ENCODE results near the gene LCNL1. TPM values are rescaled to one million over a fixed set of nuclear protein-coding genes. Genes with fewer than 3 reads are reported as not detected.

Gene LCNL1
- total RNA-seq, 3 donors from 2014 or later = 0.16 to 0.29 TPM; not detected in 1

GRCh38 chr9:136941231-136942111, 41.3 kb upstream of the LCNL1 start:
- Histone ChIP-seq H3K36me3 (peaks cover 11% of the 10 kb centered on the region), H3K4me3 (no peak overlapping the region), H3K9me3 (no peaks in the 10 kb centered on the region), H3K27ac (no peak overlapping the region), H3K4me1 (peaks cover 8 to 10% of the 10 kb centered on the region in 2 donors), H3K27me3 (no peaks in the 10 kb centered on the region)
- no peak for DNase-seq (ENCODE audit: low spot score in 2 of 2)
- TF ChIP-seq POLR2AphosphoS5 (IDR thresholded peaks at IDR 0.05) (no peak), CTCF (IDR thresholded peaks at IDR 0.05) (no peak), POLR2A (IDR thresholded peaks at IDR 0.05) (no peak)
- intact Hi-C loops (cut with DNase I; ENCODE audit: low total_unique reads) = loop anchor here (2.0 kb wide), 1 partner anchor 57 kb away; no protein-coding TSS in a partner anchor

GRCh38 chr9:136942112-136942880, 40.5 kb upstream of the LCNL1 start:
- Histone ChIP-seq H3K27ac (no peak overlapping the region), H3K27me3 (no peaks in the 10 kb centered on the region), H3K36me3 (peaks cover 11% of the 10 kb centered on the region), H3K4me1 (peaks cover 8 to 10% of the 10 kb centered on the region in 2 donors), H3K4me3 (peak overlapping the region in 1 of 3 donors; percentile 91), H3K9me3 (no peaks in the 10 kb centered on the region)
- TF ChIP-seq CTCF (IDR thresholded peaks at IDR 0.05) = no peak
- no peak for TF ChIP-seq POLR2AphosphoS5 (IDR thresholded peaks at IDR 0.05)
- no peak for TF ChIP-seq POLR2A (IDR thresholded peaks at IDR 0.05)
- DNase-seq (ENCODE audit: low spot score in 2 of 2) = no peak
- intact Hi-C loops (cut with DNase I; ENCODE audit: low total_unique reads) = loop anchor here (2.0 kb wide), 1 partner anchor 57 kb away; no protein-coding TSS in a partner anchor

GRCh38 chr9:136942881-136943230, 39.9 kb upstream of the LCNL1 start:
- Histone ChIP-seq H3K27me3 (no peaks in the 10 kb centered on the region), H3K4me1 (peaks cover 8 to 10% of the 10 kb centered on the region in 2 donors), H3K4me3 (peak overlapping the region; percentile 62 to 91 (median 85)), H3K27ac (no peak overlapping the region), H3K36me3 (peaks cover 11% of the 10 kb centered on the region), H3K9me3 (no peaks in the 10 kb centered on the region)
- no peak for DNase-seq (ENCODE audit: low spot score in 2 of 2)
- TF ChIP-seq POLR2AphosphoS5 (IDR thresholded peaks at IDR 0.05) = no peak
- TF ChIP-seq POLR2A (IDR thresholded peaks at IDR 0.05) = no peak
- TF ChIP-seq CTCF (IDR thresholded peaks at IDR 0.05) = no peak
- intact Hi-C loops (cut with DNase I; ENCODE audit: low total_unique reads) = loop anchor here (2.0 kb wide), 1 partner anchor 58 kb away; no protein-coding TSS in a partner anchor

GRCh38 chr9:136943291-136944211, 39.2 kb upstream of the LCNL1 start:
- TF ChIP-seq POLR2AphosphoS5 (IDR thresholded peaks at IDR 0.05) (no peak), CTCF (IDR thresholded peaks at IDR 0.05) (no peak), POLR2A (IDR thresholded peaks at IDR 0.05) (no peak)
- DNase-seq (ENCODE audit: low spot score in 2 of 2) = no peak
- no peaks in the 10 kb centered on the region for H3K27me3 ChIP-seq

More at GRCh38 chr9:136943291-136944211, 39.2 kb upstream of the LCNL1 start:
- Histone ChIP-seq H3K4me3 (peak overlapping the region; percentile 62 to 91 (median 85)), H3K9me3 (no peaks in the 10 kb centered on the region), H3K36me3 (peaks cover 11% of the 10 kb centered on the region), H3K27ac (peak overlapping the region; percentile 83 to 92), H3K4me1 (peaks cover 8 to 10% of the 10 kb centered on the region in 2 donors)
- intact Hi-C loops (cut with DNase I; ENCODE audit: low total_unique reads) = loop anchor here (2.0 kb wide), 1 partner anchor 59 kb away; no protein-coding TSS in a partner anchor
